ENCODE measurements around the gene POLR1A.

Gene POLR1A

GRCh38 chr2:86031606-86032005 is 74.1 kb downstream of the POLR1A start:
- no peak for TF ChIP-seq CTCF (IDR thresholded peaks at IDR 0.05; ENCODE audit: borderline replicate concordance, extremely low read depth, low read length, poor library complexity, severe bottlenecking)
- no peak for TF ChIP-seq EZH2 (IDR thresholded peaks at IDR 0.05; ENCODE audit: borderline replicate concordance, low read depth, low read length, severe bottlenecking)
- Histone ChIP-seq H3K36me3 (ENCODE audit: insufficient read depth, low read length) (peaks cover 86% of the 10 kb centered on the region), H3K4me3 (ENCODE audit: low read depth in 1 of 2, low read length in 2 of 2) (no peak overlapping the region), H3K27ac (ENCODE audit: low read length) (0 out of 2 replicates have a peak overlapping the region, but pooled peaks have one; percentile 8), H3K4me1 (ENCODE audit: insufficient read depth, low read length) (peaks cover 30% of the 10 kb centered on the region), H3K9ac (ENCODE audit: low read depth, low read length) (no peak overlapping the region), H3K9me3 (ENCODE audit: insufficient read depth, low read length, severe bottlenecking) (no peaks in the 10 kb centered on the region), H2AFZ (ENCODE audit: low read depth, low read length) (no peak overlapping the region), H4K20me1 (ENCODE audit: insufficient read depth, low read length) (peaks cover 3% of the 10 kb centered on the region; the same call in 1 of the 2 replicates), H3K27me3 (ENCODE audit: insufficient read depth, low read length, poor library complexity) (no peaks in the 10 kb centered on the region), H3K79me2 (ENCODE audit: insufficient read depth, low read length) (0 out of 2 replicates have a peak, but pooled peaks cover 3% of the 10 kb centered on the region), H3K4me2 (ENCODE audit: insufficient read depth, low read length) (no peak overlapping the region)
- DNase-seq (no peak), ATAC-seq (ENCODE audit: insufficient read depth, low read depth) (no peak)

GRCh38 chr2:86031151-86031550 is 74.5 kb downstream of the POLR1A start:
- DNase-seq (no peak), ATAC-seq (ENCODE audit: insufficient read depth, low read depth) (no peak)
- Histone ChIP-seq H4K20me1 (ENCODE audit: insufficient read depth, low read length) (peaks cover 3% of the 10 kb centered on the region; the same call in 1 of the 2 replicates), H3K4me1 (ENCODE audit: insufficient read depth, low read length) (peaks cover 25% of the 10 kb centered on the region), H3K27me3 (ENCODE audit: insufficient read depth, low read length, poor library complexity) (no peaks in the 10 kb centered on the region), H3K4me2 (ENCODE audit: insufficient read depth, low read length) (no peak overlapping the region), H3K36me3 (ENCODE audit: insufficient read depth, low read length) (peaks cover 91% of the 10 kb centered on the region), H3K4me3 (ENCODE audit: low read depth in 1 of 2, low read length in 2 of 2) (no peak overlapping the region), H3K79me2 (ENCODE audit: insufficient read depth, low read length) (0 out of 2 replicates have a peak, but pooled peaks cover 3% of the 10 kb centered on the region), H2AFZ (ENCODE audit: low read depth, low read length) (no peak overlapping the region), H3K9me3 (ENCODE audit: insufficient read depth, low read length, severe bottlenecking) (no peaks in the 10 kb centered on the region), H3K9ac (ENCODE audit: low read depth, low read length) (no peak overlapping the region), H3K27ac (ENCODE audit: low read length) (no peak overlapping the region; the same call in 1 of the 2 replicates)
- no peak for TF ChIP-seq CTCF (IDR thresholded peaks at IDR 0.05; ENCODE audit: borderline replicate concordance, extremely low read depth, low read length, poor library complexity, severe bottlenecking)
- TF ChIP-seq EZH2 (IDR thresholded peaks at IDR 0.05; ENCODE audit: borderline replicate concordance, low read depth, low read length, severe bottlenecking), result no peak

GRCh38 chr2:86029873-86030272 is 75.8 kb downstream of the POLR1A start:
- ATAC-seq (ENCODE audit: insufficient read depth, low read depth) (no peak), DNase-seq (no peak)
- Histone ChIP-seq H2AFZ (ENCODE audit: low read depth, low read length) (no peak overlapping the region), H4K20me1 (ENCODE audit: insufficient read depth, low read length) (no peaks in the 10 kb centered on the region), H3K9me3 (ENCODE audit: insufficient read depth, low read length, severe bottlenecking) (no peaks in the 10 kb centered on the region), H3K4me3 (ENCODE audit: low read depth in 1 of 2, low read length in 2 of 2) (no peak overlapping the region), H3K27ac (ENCODE audit: low read length) (no peak overlapping the region), H3K27me3 (ENCODE audit: insufficient read depth, low read length, poor library complexity) (no peaks in the 10 kb centered on the region), H3K79me2 (ENCODE audit: insufficient read depth, low read length) (0 out of 2 replicates have a peak, but pooled peaks cover 3% of the 10 kb centered on the region), H3K9ac (ENCODE audit: low read depth, low read length) (no peak overlapping the region), H3K36me3 (ENCODE audit: insufficient read depth, low read length) (peaks cover 95% of the 10 kb centered on the region), H3K4me1 (ENCODE audit: insufficient read depth, low read length) (peaks cover 12% of the 10 kb centered on the region), H3K4me2 (ENCODE audit: insufficient read depth, low read length) (no peak overlapping the region)
- TF ChIP-seq EZH2 (IDR thresholded peaks at IDR 0.05; ENCODE audit: borderline replicate concordance, low read depth, low read length, severe bottlenecking) (no peak), CTCF (IDR thresholded peaks at IDR 0.05; ENCODE audit: borderline replicate concordance, extremely low read depth, low read length, poor library complexity, severe bottlenecking) (no peak)

Measured in DND-41 (cell line).